Astrocyte of the cerebellum (primary cell): Measurements from ENCODE around the gene DRC7.

ENCODE experiments used
- DNase-seq: peaks from one replicate; pipeline ENCODE4 v3.0.0-alpha.2; 2011; ENCODE audit warnings: low read depth
- H3K4me3 ChIP-seq: 2 replicates; pipeline ENCODE4 v1.5.1; 2011; ENCODE audit warnings: mild to moderate bottlenecking, low read depth, low read length, moderate library complexity
- in situ Hi-C: cut with HindIII; loops from 2 replicates; pipeline ENCODE4 v1.10.0; 2017; ENCODE audit warnings: low sequenced_read_pairs
- TF ChIP-seq, protein P1 (sequence below): IDR thresholded peaks from 2 replicates; pipeline ENCODE4 v1.5.1; 2012; ENCODE audit warnings: low read length, low read depth, moderate library complexity, mild to moderate bottlenecking; ENCODE audit errors: missing control alignments

Gene DRC7

GRCh38 chr16:57749856-57750452, 55.3 kb downstream of the DRC7 start:
- no peak overlapping the region for H3K4me3 ChIP-seq
- in situ Hi-C loops: no loop called here
- DNase-seq: no peak
- TF ChIP-seq, protein P1, sequence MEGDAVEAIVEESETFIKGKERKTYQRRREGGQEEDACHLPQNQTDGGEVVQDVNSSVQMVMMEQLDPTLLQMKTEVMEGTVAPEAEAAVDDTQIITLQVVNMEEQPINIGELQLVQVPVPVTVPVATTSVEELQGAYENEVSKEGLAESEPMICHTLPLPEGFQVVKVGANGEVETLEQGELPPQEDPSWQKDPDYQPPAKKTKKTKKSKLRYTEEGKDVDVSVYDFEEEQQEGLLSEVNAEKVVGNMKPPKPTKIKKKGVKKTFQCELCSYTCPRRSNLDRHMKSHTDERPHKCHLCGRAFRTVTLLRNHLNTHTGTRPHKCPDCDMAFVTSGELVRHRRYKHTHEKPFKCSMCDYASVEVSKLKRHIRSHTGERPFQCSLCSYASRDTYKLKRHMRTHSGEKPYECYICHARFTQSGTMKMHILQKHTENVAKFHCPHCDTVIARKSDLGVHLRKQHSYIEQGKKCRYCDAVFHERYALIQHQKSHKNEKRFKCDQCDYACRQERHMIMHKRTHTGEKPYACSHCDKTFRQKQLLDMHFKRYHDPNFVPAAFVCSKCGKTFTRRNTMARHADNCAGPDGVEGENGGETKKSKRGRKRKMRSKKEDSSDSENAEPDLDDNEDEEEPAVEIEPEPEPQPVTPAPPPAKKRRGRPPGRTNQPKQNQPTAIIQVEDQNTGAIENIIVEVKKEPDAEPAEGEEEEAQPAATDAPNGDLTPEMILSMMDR: no peak

DNA sequence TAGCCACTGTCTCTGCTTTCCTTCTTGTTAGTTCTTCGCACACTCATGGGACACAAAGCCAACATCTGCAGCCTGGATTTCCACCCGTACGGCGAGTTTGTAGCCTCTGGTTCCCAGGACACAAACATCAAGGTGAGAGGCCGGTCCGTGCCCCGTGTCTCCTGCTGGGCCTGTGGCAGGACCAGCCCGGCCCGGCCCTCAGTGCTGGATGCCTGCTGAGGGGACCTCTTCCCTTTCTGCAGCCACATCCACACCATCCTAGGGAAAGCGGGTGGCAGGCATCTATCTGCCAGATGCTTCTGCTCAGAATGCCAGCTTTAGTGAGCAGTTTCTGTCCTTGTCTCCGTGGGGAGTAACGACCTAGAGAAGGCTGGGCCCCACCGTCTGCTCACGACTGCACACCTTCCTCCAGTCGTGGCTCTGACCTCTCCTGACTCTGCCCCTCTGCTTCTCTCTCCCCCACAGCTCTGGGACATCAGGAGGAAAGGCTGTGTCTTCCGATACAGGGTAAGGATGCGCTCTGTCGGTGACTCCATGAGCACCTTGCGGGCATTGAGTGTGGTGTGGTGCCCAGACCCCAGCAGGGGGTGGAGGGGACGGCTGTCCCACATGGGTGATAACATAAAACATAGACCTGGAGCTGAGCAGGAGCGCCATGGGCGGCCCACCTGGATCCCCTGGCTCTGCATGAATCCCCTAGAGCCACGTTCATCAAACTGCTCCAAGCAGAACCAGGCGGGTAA, 56.4 kb downstream of the DRC7 start:
- TF ChIP-seq, protein P1: no peak
- in situ Hi-C loops: no loop called here
- no peak overlapping the region for H3K4me3 ChIP-seq
- DNase-seq: no peak

- TF ChIP-seq, protein P1: no peak
- no peak overlapping the region for H3K4me3 ChIP-seq
- no peak for DNase-seq
- in situ Hi-C loops: no loop called here
Measured at GRCh38 chr16:57751539-57752202, 57.1 kb downstream of the DRC7 start.

GRCh38 chr16:57752203-57752580, 57.6 kb downstream of the DRC7 start:
- H3K4me3 ChIP-seq: no peak overlapping the region
- in situ Hi-C loops: no loop called here
- TF ChIP-seq, protein P1: no peak
- DNase-seq: no peak

- H3K4me3 ChIP-seq: no peak overlapping the region
- TF ChIP-seq, protein P1: no peak
- no peak for DNase-seq
- in situ Hi-C loops: no loop called here
Measured at GRCh38 chr16:57752581-57753447, 58.2 kb downstream of the DRC7 start.
